ENCODE data around the gene THPO. TPM values are rescaled to one million over a fixed set of nuclear protein-coding genes. Genes with fewer than 3 reads are reported as not detected.

THPO gene
- total RNA-seq, 4 donors from 2014 or later, result 0.31 to 0.94 TPM; not detected in 2

DNA sequence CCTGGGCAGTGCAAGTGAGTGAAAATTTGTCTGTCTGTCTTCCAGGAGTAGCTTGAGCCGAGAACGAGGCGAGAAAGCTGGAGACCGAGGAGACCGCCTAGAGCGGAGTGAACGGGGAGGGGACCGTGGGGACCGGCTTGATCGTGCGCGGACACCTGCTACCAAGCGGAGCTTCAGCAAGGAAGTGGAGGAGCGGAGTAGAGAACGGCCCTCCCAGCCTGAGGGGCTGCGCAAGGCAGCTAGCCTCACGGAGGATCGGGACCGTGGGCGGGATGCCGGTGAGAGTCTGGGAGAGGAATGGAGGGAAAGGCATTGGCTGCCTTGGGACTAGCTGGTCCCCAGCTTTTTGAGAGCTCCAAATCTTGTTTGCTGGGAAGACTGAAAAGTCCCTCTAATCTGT is 50.8 kb downstream of the THPO start:
- no peak overlapping the region for H3K27ac ChIP-seq
- WGBS, 2 donors (ENCODE audit: low coverage in 1 of 2), result 91 to 93% methylated on average over 16 to 21 of the region's 21 CpGs
- H3K27me3 ChIP-seq, result no peaks in the 10 kb centered on the region
- no peaks in the 10 kb centered on the region for H3K9me3 ChIP-seq
- no peak overlapping the region for H3K4me3 ChIP-seq
- peaks cover 19 to 100% of the 10 kb centered on the region in 2 donors for H3K36me3 ChIP-seq
- H3K4me1 ChIP-seq, result peaks cover 0 to 30% (median 0%) of the 10 kb centered on the region in 3 donors
- TF ChIP-seq POLR2A (IDR thresholded peaks at IDR 0.05), result no peak
- ATAC-seq, result no peak

- peak overlapping the region in 2 of 4 donors; percentile 26 to 99 for H3K27ac ChIP-seq
Observed at GRCh38 chr3:184325715-184326369, 52.2 kb downstream of the THPO start.

DNA sequence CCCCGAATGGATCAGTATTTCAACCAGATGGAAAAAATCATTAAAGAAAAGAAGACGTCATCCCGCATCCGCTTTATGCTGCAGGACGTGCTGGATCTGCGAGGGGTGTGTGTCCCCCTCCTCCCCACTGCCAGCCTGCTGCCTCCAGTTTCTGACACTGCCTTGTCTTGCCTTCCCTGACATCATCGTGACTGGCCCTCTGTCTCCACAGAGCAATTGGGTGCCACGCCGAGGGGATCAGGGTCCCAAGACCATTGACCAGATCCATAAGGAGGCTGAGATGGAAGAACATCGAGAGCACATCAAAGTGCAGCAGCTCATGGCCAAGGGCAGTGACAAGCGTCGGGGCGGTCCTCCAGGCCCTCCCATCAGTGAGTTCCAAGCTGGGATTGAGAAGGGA is 52.7 kb downstream of the THPO start:
- H3K9me3 ChIP-seq, result no peaks in the 10 kb centered on the region
- no peaks in the 10 kb centered on the region for H3K27me3 ChIP-seq
- peak overlapping the region in 2 of 4 donors; percentile 26 to 99 for H3K27ac ChIP-seq
- H3K36me3 ChIP-seq, result peaks cover 19 to 100% of the 10 kb centered on the region in 2 donors
- 62 to 85% methylated on average over 6 to 7 of the region's 13 CpGs for WGBS, 2 donors (ENCODE audit: low coverage in 1 of 2)
- H3K4me3 ChIP-seq, result no peak overlapping the region
- peaks cover 2 to 40% (median 16%) of the 10 kb centered on the region in 3 donors for H3K4me1 ChIP-seq
- no peak for TF ChIP-seq EP300 (IDR thresholded peaks at IDR 0.05)
- TF ChIP-seq POLR2A (IDR thresholded peaks at IDR 0.05), result no peak
- no peak for TF ChIP-seq POLR2AphosphoS5 (IDR thresholded peaks at IDR 0.05)
- TF ChIP-seq CTCF (IDR thresholded peaks at IDR 0.05), result no peak
- no peak for ATAC-seq

More at GRCh38 chr3:184325715-184326369, 52.2 kb downstream of the THPO start:
- 69 to 80% methylated on average over 2 to 3 of the region's 6 CpGs for WGBS, 2 donors (ENCODE audit: low coverage in 1 of 2)
- Histone ChIP-seq H3K9me3 (no peaks in the 10 kb centered on the region), H3K27me3 (no peaks in the 10 kb centered on the region), H3K4me3 (no peak overlapping the region), H3K4me1 (peaks cover 0 to 34% (median 10%) of the 10 kb centered on the region in 3 donors), H3K36me3 (peaks cover 19 to 100% of the 10 kb centered on the region in 2 donors)
- TF ChIP-seq CTCF (IDR thresholded peaks at IDR 0.05) (no peak), EP300 (IDR thresholded peaks at IDR 0.05) (no peak), POLR2A (IDR thresholded peaks at IDR 0.05) (no peak), POLR2AphosphoS5 (IDR thresholded peaks at IDR 0.05) (no peak)
- no peak for ATAC-seq

DNA sequence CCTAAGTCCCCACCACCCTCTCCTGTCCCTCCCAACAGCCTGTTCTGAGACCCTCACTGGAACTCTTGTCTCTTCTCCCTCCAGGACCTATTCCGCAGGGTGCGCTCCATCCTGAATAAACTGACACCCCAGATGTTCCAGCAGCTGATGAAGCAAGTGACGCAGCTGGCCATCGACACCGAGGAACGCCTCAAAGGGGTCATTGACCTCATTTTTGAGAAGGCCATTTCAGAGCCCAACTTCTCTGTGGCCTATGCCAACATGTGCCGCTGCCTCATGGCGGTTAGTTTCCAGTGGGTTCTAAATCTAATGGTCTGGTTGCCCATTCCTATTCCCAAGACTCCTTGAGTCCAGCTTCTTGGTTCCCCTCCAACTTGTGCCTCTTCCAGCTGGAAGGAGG is 54.3 kb downstream of the THPO start:
- peaks cover 3 to 56% (median 28%) of the 10 kb centered on the region in 3 donors for H3K4me1 ChIP-seq
- ATAC-seq, result no peak
- H3K27ac ChIP-seq, result peak overlapping the region in 3 of 4 donors; percentile 52 to 99 (median 93)
- no peaks in the 10 kb centered on the region for H3K27me3 ChIP-seq
- H3K9me3 ChIP-seq, result no peaks in the 10 kb centered on the region
- H3K4me3 ChIP-seq, result no peak overlapping the region
- TF ChIP-seq POLR2A (IDR thresholded peaks at IDR 0.05) (no peak), POLR2AphosphoS5 (IDR thresholded peaks at IDR 0.05) (no peak), EP300 (IDR thresholded peaks at IDR 0.05) (no peak), CTCF (IDR thresholded peaks at IDR 0.05) (no peak)
- 75 to 88% methylated on average over 4 to 6 of the region's 8 CpGs for WGBS, 2 donors (ENCODE audit: low coverage in 1 of 2)
- H3K36me3 ChIP-seq, result peaks cover 19 to 86% of the 10 kb centered on the region in 2 donors

GRCh38 chr3:184322731-184323487 is 55.1 kb downstream of the THPO start:
- WGBS, 2 donors (ENCODE audit: low coverage in 1 of 2), result 61 to 80% methylated on average over 4 to 6 of the region's 20 CpGs
- Histone ChIP-seq H3K9me3 (no peaks in the 10 kb centered on the region), H3K36me3 (peaks cover 19 to 86% of the 10 kb centered on the region in 2 donors), H3K27me3 (no peaks in the 10 kb centered on the region), H3K4me1 (peaks cover 3 to 64% (median 33%) of the 10 kb centered on the region in 3 donors), H3K4me3 (no peak overlapping the region), H3K27ac (peak overlapping the region in 3 of 4 donors; percentile 93 to 99 (median 94))
- peak; percentile 40 for ATAC-seq
- TF ChIP-seq CTCF (IDR thresholded peaks at IDR 0.05) (no peak), POLR2AphosphoS5 (IDR thresholded peaks at IDR 0.05) (no peak), POLR2A (IDR thresholded peaks at IDR 0.05) (no peak), EP300 (IDR thresholded peaks at IDR 0.05) (no peak)

Data from gastroesophageal sphincter (tissue), 4 donors.